ENCODE data around the gene NEIL3.

GRCh38 chr4:177288335-177288734 lies 21.3 kb upstream of the NEIL3 start:
- no peak for TF ChIP-seq CTCF (IDR thresholded peaks at IDR 0.05)
- no peak for TF ChIP-seq POLR2AphosphoS5 (IDR thresholded peaks at IDR 0.05)
- no peak for TF ChIP-seq EP300 (IDR thresholded peaks at IDR 0.05)
- no peak for TF ChIP-seq POLR2A (IDR thresholded peaks at IDR 0.05)

Data from gastroesophageal sphincter (tissue), 3 donors.